ENCODE measurements around the gene FBXO3. TPM values are rescaled to one million over a fixed set of nuclear protein-coding genes. Genes with fewer than 3 reads are reported as not detected.
"Not testable (repeated sequence)": the region's sequence is repeated elsewhere in the genome, so short reads cannot be mapped to it uniquely, and the experiment has no call there.

Gene FBXO3
- polyA plus RNA-seq (2013, experiment 1 of 2; ENCODE audit: insufficient read length) = 24.7 TPM
- polyA plus RNA-seq (2013, experiment 2 of 2; ENCODE audit: insufficient read length) = 25.5 TPM

- peak; percentile 88 for DNase-seq
Observed at GRCh38 chr11:33773987-33774735, at the start of gene FBXO3. TSS of gene FBXO3 (minus strand) at chr11:33774520. CDS start at chr11:33774497, 23 bp downstream.

- DNase-seq = not testable (repeated sequence)
Observed at GRCh38 chr11:33822981-33823380, 48.7 kb upstream of the FBXO3 start.

GRCh38 chr11:33819278-33820035, 45.1 kb upstream of the FBXO3 start:
- DNase-seq = no peak

GRCh38 chr11:33808228-33808828, 34.0 kb upstream of the FBXO3 start:
- DNase-seq = peak; percentile 78

- DNase-seq = no peak
Observed at GRCh38 chr11:33804471-33804870, 30.2 kb upstream of the FBXO3 start.

- DNase-seq = peak; percentile 92
Observed at GRCh38 chr11:33802194-33802950, 28.1 kb upstream of the FBXO3 start.

GRCh38 chr11:33801821-33802193, 27.5 kb upstream of the FBXO3 start:
- no peak for DNase-seq

GRCh38 chr11:33797879-33798278, 23.6 kb upstream of the FBXO3 start:
- no peak for DNase-seq

- DNase-seq = no peak
Observed at GRCh38 chr11:33790040-33790439, 15.7 kb upstream of the FBXO3 start.

GRCh38 chr11:33788095-33788494, 13.8 kb upstream of the FBXO3 start:
- not testable (repeated sequence) for DNase-seq

- no peak for DNase-seq
Observed at GRCh38 chr11:33787076-33787475, 12.8 kb upstream of the FBXO3 start.

GRCh38 chr11:33785609-33786008, 11.3 kb upstream of the FBXO3 start:
- DNase-seq = no peak

- DNase-seq = peak; percentile 83
Observed at GRCh38 chr11:33779849-33780528, 5.7 kb upstream of the FBXO3 start.

GRCh38 chr11:33778675-33779074, 4.4 kb upstream of the FBXO3 start:
- peak; percentile 94 for DNase-seq

- DNase-seq = no peak
Observed at GRCh38 chr11:33777906-33778305, 3.6 kb upstream of the FBXO3 start.

GRCh38 chr11:33775832-33776470, 1.6 kb upstream of the FBXO3 start:
- no peak for DNase-seq

GRCh38 chr11:33775467-33775807, 1.1 kb upstream of the FBXO3 start:
- no peak for DNase-seq

GRCh38 chr11:33774736-33775466, 581 bp upstream of the FBXO3 start:
- DNase-seq = no peak

GRCh38 chr11:33773404-33773986, 825 bp downstream of the FBXO3 start:
- no peak for DNase-seq

- DNase-seq = no peak
Observed at GRCh38 chr11:33772870-33773269, 1.4 kb downstream of the FBXO3 start.
